GM12878 (cell line): ENCODE results near the gene IGF2BP1. TPM values are rescaled to one million over a fixed set of nuclear protein-coding genes. Genes with fewer than 3 reads are reported as not detected.
A peak's percentile ranks its signal among the peaks of the same experiment; 100 is the strongest.

ENCODE experiments used
- ATAC-seq: fragments of 200-7000 bp; cut with Tn5 transposase; 3 replicates; pipeline ENCODE4 v1.9.1; 2020; ENCODE audit warnings: mild to moderate bottlenecking, moderate library complexity
- BruUV-seq: library from RNA; stranded (reverse); fragments of 400-500 nt; replicated peaks from 2 replicates; lab custom pipeline; 2021; lab: Mats Ljungman, UMichigan
- CTCF ChIA-PET: fragments of 300-600 bp; sonication (Branson Sonifier 250); formaldehyde crosslinking; extraction: SDS; loops from one replicate; lab custom pipeline; 2021; ENCODE audit warnings: inconsistent platforms; lab: Yijun Ruan, JAX
- POLR2A ChIA-PET: fragments of 350-600 bp; formaldehyde crosslinking; extraction: SDS; loops from one replicate; lab custom pipeline; 2021; ENCODE audit warnings: inconsistent platforms; lab: Charles Lee
- RAD21 ChIA-PET: fragments of 300-600 bp; sonication (Branson Sonifier 250); formaldehyde crosslinking; loops from one replicate; lab custom pipeline; 2023; ENCODE audit warnings: antibody characterized with exemption; ENCODE audit not compliant: unreplicated experiment; lab: Charles Lee
- SMC1A ChIA-PET: fragments of 300-600 bp; sonication (Branson Sonifier 250); formaldehyde crosslinking; loops from one replicate; lab custom pipeline; 2023; ENCODE audit not compliant: unreplicated experiment, uncharacterized antibody; lab: Charles Lee
- DNase-seq: peaks from one replicate; pipeline ENCODE4 v3.0.0-alpha.2; 2011; ENCODE audit warnings: low read depth, low spot score
- FAIRE-seq: peaks from 3 replicates; lab custom pipeline; 2011; peaks lifted over from hg19 to GRCh38; lab: Jason Lieb, UNC
- H2AFZ ChIP-seq: 2 replicates; pipeline ENCODE4 v1.6.0; 2011; ENCODE audit warnings: low read depth, low read length, control low read depth; ENCODE audit not compliant: control insufficient read depth
- H3K27ac ChIP-seq: 2 replicates; pipeline ENCODE4 v1.5.1; 2011; ENCODE audit warnings: control low read depth; ENCODE audit not compliant: control insufficient read depth, insufficient read depth
- H3K27me3 ChIP-seq, 2 experiments: replicated peaks in 1 of 2; 2 replicates each; pipeline versions ENCODE4 v1.6.0 to v1.6.1; 2011; ENCODE audit warnings: low read length in 1 of 2; ENCODE audit not compliant: control insufficient read depth in 2 of 2, insufficient read depth in 2 of 2
- H3K36me3 ChIP-seq, 2 experiments: 2 replicates each; pipeline ENCODE4 v1.5.1; 2011; ENCODE audit warnings: low read length in 1 of 2; ENCODE audit not compliant: control insufficient read depth in 2 of 2, insufficient read depth in 2 of 2
- H3K4me1 ChIP-seq: 2 replicates; pipeline ENCODE4 v1.6.1; 2011; ENCODE audit warnings: mild to moderate bottlenecking, low read length, moderate library complexity, mixed read lengths; ENCODE audit not compliant: control insufficient read depth, insufficient read depth
- H3K4me2 ChIP-seq: 2 replicates; pipeline ENCODE4 v1.6.0; 2011; ENCODE audit warnings: control low read depth; ENCODE audit not compliant: control insufficient read depth, insufficient read depth
- H3K4me3 ChIP-seq: fragments of 200-600 bp; sonication (generic); 2 replicates; pipeline ENCODE4 v1.5.1; 2016
- H3K79me2 ChIP-seq: 2 replicates; pipeline ENCODE4 v1.6.0; 2011; ENCODE audit warnings: low read length; ENCODE audit not compliant: control insufficient read depth, insufficient read depth
- H3K9ac ChIP-seq: 2 replicates; pipeline ENCODE4 v1.8.0; 2011; ENCODE audit warnings: low read length, control low read depth, mixed read lengths; ENCODE audit not compliant: control insufficient read depth, insufficient read depth
- H3K9me3 ChIP-seq: replicated peaks from 3 replicates; pipeline ENCODE4 v1.5.1; 2011; ENCODE audit warnings: mild to moderate bottlenecking, low read length; ENCODE audit not compliant: control insufficient read depth, insufficient read depth
- H4K20me1 ChIP-seq: 2 replicates; pipeline ENCODE4 v1.6.0; 2011; ENCODE audit not compliant: control insufficient read depth, insufficient read depth
- BMI1 ChIP-seq: fragments of 450-650 bp; IDR thresholded peaks from 2 replicates; pipeline ENCODE4 v1.6.1; 2016; ENCODE audit warnings: mild to moderate bottlenecking, moderate library complexity, borderline replicate concordance
- CREB1 ChIP-seq: IDR thresholded peaks from 2 replicates; pipeline ENCODE4 v1.6.1; 2012; ENCODE audit warnings: low read depth, mild to moderate bottlenecking, inconsistent platforms
- MTA3 ChIP-seq: IDR thresholded peaks from 2 replicates; pipeline ENCODE4 v1.6.1; 2012; ENCODE audit warnings: low read length, inconsistent platforms, borderline replicate concordance
- SUPT20H ChIP-seq: IDR thresholded peaks from 2 replicates; pipeline ENCODE4 v1.6.1; 2011; ENCODE audit warnings: low read depth, mild to moderate bottlenecking, low read length, moderate library complexity, borderline replicate concordance; ENCODE audit not compliant: control insufficient read depth
- TCF3 ChIP-seq: IDR thresholded peaks from 2 replicates; pipeline ENCODE4 v1.6.1; 2012; ENCODE audit warnings: low read depth, mild to moderate bottlenecking, low read length, borderline replicate concordance; ENCODE audit not compliant: insufficient read depth
- WGBS: methylation state at CpG from one replicate; pipeline ENCODE4 v1.1.6; 2016; ENCODE audit warnings: low lambda C conversion rate; ENCODE audit not compliant: insufficient replicate concordance, insufficient coverage; ENCODE audit errors: missing lambda C conversion rate; 5-methylcytosine and 5-hydroxymethylcytosine counted together
- in situ Hi-C: fragments of 300-500 bp; cut with MboI; formaldehyde crosslinking; loops from 9 replicates; pipeline ENCODE4 v1.14.3; 2018; ENCODE audit warnings: mixed read lengths
- intact Hi-C: fragments of 100-400 bp; cut with micrococcal nuclease; formaldehyde crosslinking; loops from one replicate; pipeline ENCODE4 v1.14.2; 2022; ENCODE audit not compliant: unreplicated experiment
- polyA plus RNA-seq, 11 experiments: library from polyadenylated mRNA; depleted of rRNA in 4 of 11; unstranded in 6 of 11; stranded (reverse) in 5 of 11; fragments of >200 nt; fragmentation: Nextera tagmentation in 4 of 11; fragmentation: Illumina TruSeq in 1 of 11; extraction: Ambion mirVana in 4 of 11; extraction: Trizol in 1 of 11; gene quantifications; 1 replicate in 1 of 11; 2 replicates in 10 of 11; pipeline versions ENCODE4 v1.2.1 to v1.2.3, GENCODE V29; 2011 to 2016; ENCODE audit warnings: inconsistent platforms in 2 of 11, missing spikeins in 2 of 11, low read depth in 1 of 11
- total RNA-seq, 4 experiments: library from RNA; depleted of rRNA in 3 of 4; stranded (reverse); fragments of >200 nt in 3 of 4; fragmentation: Illumina TruSeq in 1 of 4; extraction: Trizol in 1 of 4; gene quantifications; 2 replicates each; pipeline versions ENCODE4 v1.2.1 to v1.2.3, GENCODE V29; 2013 to 2021
- TF ChIP-seq, protein P1 (sequence below): IDR thresholded peaks from 2 replicates; pipeline ENCODE4 v1.6.1; 2012; ENCODE audit warnings: low read length, inconsistent platforms

The IGF2BP1 gene
- total and polyA plus RNA-seq, 10 of the 15 experiments (the other 5 are each of a cell fraction or from before 2014, with no cell fraction given): 0.04 to 2.4 (median 0.13) TPM; not detected in 1

DNA sequence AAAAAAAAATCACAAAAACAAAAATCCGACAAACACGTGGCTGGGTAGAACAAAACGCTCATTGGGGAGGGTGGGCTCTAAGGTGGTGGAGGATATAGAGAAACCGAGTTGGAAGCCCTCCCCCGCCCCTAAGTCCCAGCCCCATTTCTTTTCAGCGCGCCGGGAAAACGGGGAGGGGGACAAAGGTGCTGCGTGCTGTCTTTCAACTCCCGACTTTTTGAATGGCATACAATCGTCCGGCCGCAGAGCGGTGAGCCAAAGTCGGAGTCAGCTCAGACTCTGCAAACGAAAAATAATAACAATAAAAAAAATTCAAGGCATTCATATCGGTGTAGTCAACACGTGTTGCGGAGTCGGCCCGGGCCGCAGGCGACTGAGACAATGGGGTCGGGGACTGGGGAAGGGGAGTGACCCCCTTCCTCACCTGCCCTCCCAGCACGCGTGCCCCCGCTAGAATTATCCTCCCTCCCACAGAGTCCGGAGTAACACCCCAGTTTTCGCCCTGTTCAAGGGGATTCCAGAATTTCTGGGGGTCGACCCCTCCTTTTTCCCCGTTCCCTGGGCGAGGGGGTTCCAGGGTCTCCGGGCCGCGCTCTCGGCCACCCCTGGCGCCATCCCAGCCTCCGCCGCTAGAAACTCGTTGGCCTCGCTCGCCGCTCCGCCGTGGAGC, 1.7 kb upstream of the IGF2BP1 start:
- ChIA-PET RAD21 (interaction anchor here (0.6 kb wide), 1 partner anchor 99 kb away, joined by 3 read pairs; no protein-coding TSS in a partner anchor), CTCF (interaction anchor here (0.8 to 1.5 kb wide), 2 partner anchors 37 to 116 kb away, joined by 3 to 5 read pairs; no protein-coding TSS in a partner anchor), SMC1A (no interaction called here), POLR2A (interaction anchor here (0.6 kb wide), 1 partner anchor 292 kb away, joined by 4 read pairs; no protein-coding TSS in a partner anchor)
- BruUV-seq: no TSS peak
- H3K27ac ChIP-seq: no peak overlapping the region
- no peak overlapping the region for H3K4me2 ChIP-seq
- no peaks in the 10 kb centered on the region for H3K36me3 ChIP-seq
- no peak overlapping the region for H2AFZ ChIP-seq
- in situ Hi-C loops (no loop called here), intact Hi-C loops (no loop called here)
- no peak overlapping the region for H3K9ac ChIP-seq
- FAIRE-seq (no peak), ATAC-seq (no peak), DNase-seq (no peak)
- peaks cover 17 to 23% of the 10 kb centered on the region in 2 experiments for H3K27me3 ChIP-seq
- peaks cover 4% of the 10 kb centered on the region; the same call in 1 of the 2 replicates for H3K4me1 ChIP-seq
- no peak overlapping the region for H3K4me3 ChIP-seq
- WGBS: 31% methylated on average over 43 of the region's 46 CpGs
- H3K79me2 ChIP-seq: no peaks in the 10 kb centered on the region
- H4K20me1 ChIP-seq: no peaks in the 10 kb centered on the region; the same call in 1 of the 2 replicates
- no peaks in the 10 kb centered on the region for H3K9me3 ChIP-seq
- TF ChIP-seq, protein P1, sequence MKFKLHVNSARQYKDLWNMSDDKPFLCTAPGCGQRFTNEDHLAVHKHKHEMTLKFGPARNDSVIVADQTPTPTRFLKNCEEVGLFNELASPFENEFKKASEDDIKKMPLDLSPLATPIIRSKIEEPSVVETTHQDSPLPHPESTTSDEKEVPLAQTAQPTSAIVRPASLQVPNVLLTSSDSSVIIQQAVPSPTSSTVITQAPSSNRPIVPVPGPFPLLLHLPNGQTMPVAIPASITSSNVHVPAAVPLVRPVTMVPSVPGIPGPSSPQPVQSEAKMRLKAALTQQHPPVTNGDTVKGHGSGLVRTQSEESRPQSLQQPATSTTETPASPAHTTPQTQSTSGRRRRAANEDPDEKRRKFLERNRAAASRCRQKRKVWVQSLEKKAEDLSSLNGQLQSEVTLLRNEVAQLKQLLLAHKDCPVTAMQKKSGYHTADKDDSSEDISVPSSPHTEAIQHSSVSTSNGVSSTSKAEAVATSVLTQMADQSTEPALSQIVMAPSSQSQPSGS: no peak
- TF ChIP-seq MTA3: no peak
- TF ChIP-seq SUPT20H: no peak
- no peak for TF ChIP-seq CREB1
- no peak for TF ChIP-seq TCF3
- TF ChIP-seq BMI1: 0 out of 2 replicates have a peak, but pooled peaks have one; percentile 26
